ENCODE results near the gene TBCEL.

DNA sequence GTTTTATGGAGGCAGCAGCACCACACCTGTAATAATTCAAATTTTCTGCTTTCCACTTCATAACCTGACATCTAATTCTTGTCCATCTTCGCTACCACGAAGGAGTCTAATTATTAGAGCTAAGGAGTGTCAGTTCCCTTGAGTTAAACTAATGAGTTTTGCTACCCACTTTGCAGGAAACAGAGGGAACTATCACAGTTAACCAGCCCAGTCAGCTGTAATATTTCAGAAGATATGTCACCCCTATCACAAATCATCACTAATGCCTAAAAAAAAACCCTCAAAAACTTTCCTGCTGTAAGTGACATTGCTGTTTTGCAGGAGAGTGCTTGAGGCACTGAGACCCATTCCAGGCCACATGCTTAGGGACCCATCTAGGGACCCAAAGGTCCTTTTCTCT, 85.6 kb downstream of the TBCEL start:
- TF ChIP-seq, protein P1, sequence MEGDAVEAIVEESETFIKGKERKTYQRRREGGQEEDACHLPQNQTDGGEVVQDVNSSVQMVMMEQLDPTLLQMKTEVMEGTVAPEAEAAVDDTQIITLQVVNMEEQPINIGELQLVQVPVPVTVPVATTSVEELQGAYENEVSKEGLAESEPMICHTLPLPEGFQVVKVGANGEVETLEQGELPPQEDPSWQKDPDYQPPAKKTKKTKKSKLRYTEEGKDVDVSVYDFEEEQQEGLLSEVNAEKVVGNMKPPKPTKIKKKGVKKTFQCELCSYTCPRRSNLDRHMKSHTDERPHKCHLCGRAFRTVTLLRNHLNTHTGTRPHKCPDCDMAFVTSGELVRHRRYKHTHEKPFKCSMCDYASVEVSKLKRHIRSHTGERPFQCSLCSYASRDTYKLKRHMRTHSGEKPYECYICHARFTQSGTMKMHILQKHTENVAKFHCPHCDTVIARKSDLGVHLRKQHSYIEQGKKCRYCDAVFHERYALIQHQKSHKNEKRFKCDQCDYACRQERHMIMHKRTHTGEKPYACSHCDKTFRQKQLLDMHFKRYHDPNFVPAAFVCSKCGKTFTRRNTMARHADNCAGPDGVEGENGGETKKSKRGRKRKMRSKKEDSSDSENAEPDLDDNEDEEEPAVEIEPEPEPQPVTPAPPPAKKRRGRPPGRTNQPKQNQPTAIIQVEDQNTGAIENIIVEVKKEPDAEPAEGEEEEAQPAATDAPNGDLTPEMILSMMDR (IDR thresholded peaks at IDR 0.05 in 4 of 5, conservative IDR thresholded peaks at IDR 0.05 in 1 of 5) = no peak
- TF ChIP-seq POLR2A (IDR thresholded peaks at IDR 0.05) = no peak

All from gastrocnemius medialis (tissue), 4 donors.